ENCODE measurements around the gene MICB.
A peak's percentile ranks its signal among the peaks of the same experiment; 100 is the strongest.

The MICB gene

GRCh38 chr6:31460361-31461025 is 37.5 kb upstream of the MICB start (continued):
- TF ChIP-seq, protein P1, sequence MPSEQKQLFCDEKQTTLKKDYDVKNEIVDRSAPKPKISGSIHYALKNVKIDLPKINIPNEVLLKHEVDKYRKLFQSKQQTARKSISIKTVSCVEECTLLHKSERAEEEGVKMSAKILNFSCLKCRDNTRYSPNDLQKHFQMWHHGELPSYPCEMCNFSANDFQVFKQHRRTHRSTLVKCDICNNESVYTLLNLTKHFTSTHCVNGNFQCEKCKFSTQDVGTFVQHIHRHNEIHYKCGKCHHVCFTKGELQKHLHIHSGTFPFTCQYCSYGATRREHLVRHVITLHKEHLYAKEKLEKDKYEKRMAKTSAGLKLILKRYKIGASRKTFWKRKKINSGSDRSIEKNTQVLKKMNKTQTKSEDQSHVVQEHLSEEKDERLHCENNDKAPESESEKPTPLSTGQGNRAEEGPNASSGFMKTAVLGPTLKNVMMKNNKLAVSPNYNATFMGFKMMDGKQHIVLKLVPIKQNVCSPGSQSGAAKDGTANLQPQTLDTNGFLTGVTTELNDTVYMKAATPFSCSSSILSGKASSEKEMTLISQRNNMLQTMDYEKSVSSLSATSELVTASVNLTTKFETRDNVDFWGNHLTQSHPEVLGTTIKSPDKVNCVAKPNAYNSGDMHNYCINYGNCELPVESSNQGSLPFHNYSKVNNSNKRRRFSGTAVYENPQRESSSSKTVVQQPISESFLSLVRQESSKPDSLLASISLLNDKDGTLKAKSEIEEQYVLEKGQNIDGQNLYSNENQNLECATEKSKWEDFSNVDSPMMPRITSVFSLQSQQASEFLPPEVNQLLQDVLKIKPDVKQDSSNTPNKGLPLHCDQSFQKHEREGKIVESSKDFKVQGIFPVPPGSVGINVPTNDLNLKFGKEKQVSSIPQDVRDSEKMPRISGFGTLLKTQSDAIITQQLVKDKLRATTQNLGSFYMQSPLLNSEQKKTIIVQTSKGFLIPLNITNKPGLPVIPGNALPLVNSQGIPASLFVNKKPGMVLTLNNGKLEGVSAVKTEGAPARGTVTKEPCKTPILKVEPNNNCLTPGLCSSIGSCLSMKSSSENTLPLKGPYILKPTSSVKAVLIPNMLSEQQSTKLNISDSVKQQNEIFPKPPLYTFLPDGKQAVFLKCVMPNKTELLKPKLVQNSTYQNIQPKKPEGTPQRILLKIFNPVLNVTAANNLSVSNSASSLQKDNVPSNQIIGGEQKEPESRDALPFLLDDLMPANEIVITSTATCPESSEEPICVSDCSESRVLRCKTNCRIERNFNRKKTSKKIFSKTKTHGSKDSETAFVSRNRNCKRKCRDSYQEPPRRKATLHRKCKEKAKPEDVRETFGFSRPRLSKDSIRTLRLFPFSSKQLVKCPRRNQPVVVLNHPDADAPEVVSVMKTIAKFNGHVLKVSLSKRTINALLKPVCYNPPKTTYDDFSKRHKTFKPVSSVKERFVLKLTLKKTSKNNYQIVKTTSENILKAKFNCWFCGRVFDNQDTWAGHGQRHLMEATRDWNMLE (tag by site-specific recombination; conservative IDR thresholded peaks at IDR 0.05; ENCODE audit: low read depth): peak; percentile 75
- no peak for TF ChIP-seq TRIM28 (IDR thresholded peaks at IDR 0.05; ENCODE audit: borderline replicate concordance, low read length)
- TF ChIP-seq ZEB2 (tag by site-specific recombination; IDR thresholded peaks at IDR 0.05): no peak
- TF ChIP-seq ZNF140 (tag by site-specific recombination; IDR thresholded peaks at IDR 0.05): peak; percentile 31; the same call in 1 of the 2 replicates
- TF ChIP-seq, protein P2, sequence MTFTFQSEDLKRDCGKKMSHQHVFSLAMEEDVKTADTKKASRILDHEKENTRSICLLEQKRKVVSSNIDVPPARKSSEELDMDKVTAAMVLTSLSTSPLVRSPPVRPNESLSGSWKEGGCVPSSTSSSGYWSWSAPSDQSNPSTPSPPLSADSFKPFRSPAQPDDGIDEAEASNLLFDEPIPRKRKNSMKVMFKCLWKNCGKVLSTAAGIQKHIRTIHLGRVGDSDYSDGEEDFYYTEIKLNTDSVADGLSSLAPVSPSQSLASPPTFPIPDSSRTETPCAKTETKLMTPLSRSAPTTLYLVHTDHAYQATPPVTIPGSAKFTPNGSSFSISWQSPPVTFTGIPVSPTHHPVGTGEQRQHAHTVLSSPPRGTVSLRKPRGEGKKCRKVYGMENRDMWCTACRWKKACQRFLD (tag by site-specific recombination; IDR thresholded peaks at IDR 0.05): peak; percentile 30; the same call in 1 of the 2 replicates
- TF ChIP-seq ZNF394 (tag by site-specific recombination; IDR thresholded peaks at IDR 0.05; ENCODE audit: borderline replicate concordance): peak; percentile 88; the same call in 1 of the 2 replicates
- no peak for TF ChIP-seq ZNF239 (tag by site-specific recombination; IDR thresholded peaks at IDR 0.05)
- TF ChIP-seq ZNF23 (tag by site-specific recombination; IDR thresholded peaks at IDR 0.05; ENCODE audit: borderline replicate concordance): no peak
- TF ChIP-seq GFI1B (tag by site-specific recombination; IDR thresholded peaks at IDR 0.05): no peak
- no peak for TF ChIP-seq ZNF449 (tag by site-specific recombination; IDR thresholded peaks at IDR 0.05)

GRCh38 chr6:31462026-31462963 is 35.6 kb upstream of the MICB start:
- CTCF ChIA-PET: interaction anchor here (1.9 to 2.0 kb wide), 2 partner anchors 20 to 31 kb away, joined by 6 to 11 read pairs; no protein-coding TSS in a partner anchor
- POLR2A ChIA-PET: interaction anchor here (0.5 to 1.3 kb wide), 7 partner anchors 14 to 212 kb away, joined by 3 to 6 read pairs (median 3); partner anchors contain the start of genes MCCD1 and MICA
- no peaks in the 10 kb centered on the region for H3K4me1 ChIP-seq (ENCODE audit: control insufficient read depth, insufficient read depth, low read length)
- H3K4me3 ChIP-seq (ENCODE audit: low read depth, low read length): no peak overlapping the region
- H3K27ac ChIP-seq (ENCODE audit: extremely low read depth, low read depth, low read length): no peak overlapping the region
- H3K36me3 ChIP-seq (ENCODE audit: control insufficient read depth in 2 of 2, insufficient read depth in 1 of 2, low read length in 2 of 2): no peaks in the 10 kb centered on the region
- no peaks in the 10 kb centered on the region for H3K9me3 ChIP-seq (ENCODE audit: control insufficient read depth, insufficient read depth, low read depth, low read length)
- TF ChIP-seq ZNF132 (tag by site-specific recombination; IDR thresholded peaks at IDR 0.05; ENCODE audit: borderline replicate concordance) (no peak), GFI1B (tag by site-specific recombination; IDR thresholded peaks at IDR 0.05) (no peak), ZNF76 (tag by site-specific recombination; IDR thresholded peaks at IDR 0.05; ENCODE audit: borderline replicate concordance, low read depth) (peak; percentile 63; the same call in 1 of the 2 replicates), YY1 (tag by site-specific recombination; IDR thresholded peaks at IDR 0.05) (no peak), ZNF335 (tag by site-specific recombination; conservative IDR thresholded peaks at IDR 0.05) (0 out of 2 replicates have a peak, but pooled peaks have one; percentile 45), ZNF664 (tag by site-specific recombination; IDR thresholded peaks at IDR 0.05) (no peak), ZFP41 (tag by site-specific recombination; IDR thresholded peaks at IDR 0.05; ENCODE audit: borderline replicate concordance) (no peak), KLF1 (tag by site-specific recombination; IDR thresholded peaks at IDR 0.05) (no peak), ZNF510 (tag by site-specific recombination; IDR thresholded peaks at IDR 0.05; ENCODE audit: insufficient replicate concordance) (no peak), HOXA7 (CRISPR knock-in tag; IDR thresholded peaks at IDR 0.05; ENCODE audit: borderline replicate concordance) (no peak), ZNF2 (tag by site-specific recombination; IDR thresholded peaks at IDR 0.05) (no peak)
- TF ChIP-seq, protein P1 (tag by site-specific recombination; conservative IDR thresholded peaks at IDR 0.05; ENCODE audit: low read depth): peak; percentile 40; the same call in 1 of the 2 replicates
